Urothelium cell line (cell line): ENCODE results near the gene NUAK2.

Experiments
- DNase-seq: peaks from one replicate; pipeline ENCODE4 v3.0.0; 2011; ENCODE audit warnings: low spot score, mixed read lengths
- FAIRE-seq: peaks from 2 replicates; lab custom pipeline; 2011; peaks lifted over from hg19 to GRCh38; lab: Jason Lieb, UNC

Gene NUAK2

GRCh38 chr1:205323794-205324193 is 2.2 kb upstream of the NUAK2 start:
- FAIRE-seq (no peak), DNase-seq (no peak)

GRCh38 chr1:205321959-205322283 is 376 bp upstream of the NUAK2 start:
- FAIRE-seq, result no peak
- no peak for DNase-seq

GRCh38 chr1:205319081-205320018 is 2.2 kb downstream of the NUAK2 start:
- DNase-seq (peak; percentile 48), FAIRE-seq (no peak)

GRCh38 chr1:205318231-205318991 is 3.1 kb downstream of the NUAK2 start:
- FAIRE-seq, result no peak
- no peak for DNase-seq

GRCh38 chr1:205317311-205317917 is 4.1 kb downstream of the NUAK2 start:
- FAIRE-seq (no peak), DNase-seq (peak; percentile 78)

GRCh38 chr1:205316161-205316566 is 5.4 kb downstream of the NUAK2 start:
- FAIRE-seq (no peak), DNase-seq (no peak)

GRCh38 chr1:205315008-205315618 is 6.4 kb downstream of the NUAK2 start:
- FAIRE-seq (no peak), DNase-seq (no peak)

GRCh38 chr1:205313563-205314308 is 7.8 kb downstream of the NUAK2 start:
- no peak for DNase-seq

GRCh38 chr1:205312866-205313562 is 8.5 kb downstream of the NUAK2 start:
- DNase-seq, result no peak
- no peak for FAIRE-seq

More at GRCh38 chr1:205313563-205314308, 7.8 kb downstream of the NUAK2 start:
- no peak for FAIRE-seq

- no peak for FAIRE-seq
Measured at GRCh38 chr1:205310976-205311704, 10.4 kb downstream of the NUAK2 start.

GRCh38 chr1:205309741-205310140 is 11.8 kb downstream of the NUAK2 start:
- DNase-seq (no peak), FAIRE-seq (no peak)

More at GRCh38 chr1:205310976-205311704, 10.4 kb downstream of the NUAK2 start:
- DNase-seq, result no peak

GRCh38 chr1:205306929-205307566 is 14.5 kb downstream of the NUAK2 start:
- no peak for FAIRE-seq
- DNase-seq, result no peak

- no peak for FAIRE-seq
- DNase-seq, result no peak
Measured at GRCh38 chr1:205304695-205305070, 16.9 kb downstream of the NUAK2 start.

- no peak for FAIRE-seq
- DNase-seq, result no peak
Measured at GRCh38 chr1:205304046-205304694, 17.4 kb downstream of the NUAK2 start.

- FAIRE-seq (no peak), DNase-seq (no peak)
Measured at GRCh38 chr1:205303247-205303888, 18.2 kb downstream of the NUAK2 start.

GRCh38 chr1:205301842-205302588 is 19.5 kb downstream of the NUAK2 start:
- FAIRE-seq (no peak), DNase-seq (no peak)
